ENCODE data around the gene RBM4B.
A peak's percentile ranks its signal among the peaks of the same experiment; 100 is the strongest.
"Not testable (repeated sequence)": the region's sequence is repeated elsewhere in the genome, so short reads cannot be mapped to it uniquely, and the experiment has no call there.

The RBM4B gene

GRCh38 chr11:66677599-66678375, at the start of gene RBM4B:
TSS of gene RBM4B (minus strand) at chr11:66677887. CDS start at chr11:66677079, 808 bp downstream.
- DNase-seq (ENCODE audit: extremely low spot score) = peak; percentile 98
- no peak for TF ChIP-seq CTCF (IDR thresholded peaks at IDR 0.05; ENCODE audit: control extremely low read depth, extremely low read depth, low read depth, missing control alignments)
- ChIA-PET POLR2A (interaction anchor here (0.6 to 2.2 kb wide), 15 partner anchors 18 to 366 kb away, joined by 3 to 12 read pairs (median 3); partner anchors contain the start of genes ACTN3, CCDC87, DPP3 and RBM14), CTCF (interaction anchor here (0.6 to 4.8 kb wide), 64 partner anchors 8 to 291 kb away, joined by 3 to 103 read pairs (median 5); partner anchors contain the start of genes ACTN3, BBS1, CCDC87 and CCS)

GRCh38 chr11:66725647-66726046, 48.0 kb upstream of the RBM4B start:
- DNase-seq (ENCODE audit: extremely low spot score) = no peak
- ChIA-PET POLR2A (interaction anchor here (0.6 to 1.1 kb wide), 2 partner anchors 118 to 461 kb away, joined by 3 to 8 read pairs; no protein-coding TSS in a partner anchor), CTCF (interaction anchor here (1.0 to 2.2 kb wide), 8 partner anchors 16 to 112 kb away, joined by 3 to 8 read pairs (median 4); partner anchors contain the start of gene RBM4B)
- TF ChIP-seq CTCF (IDR thresholded peaks at IDR 0.05; ENCODE audit: control extremely low read depth, extremely low read depth, low read depth, missing control alignments) = no peak

- CTCF ChIA-PET = interaction anchor here (1.0 to 2.2 kb wide), 7 partner anchors 17 to 113 kb away, joined by 3 to 8 read pairs (median 4); no protein-coding TSS in a partner anchor
Measured at GRCh38 chr11:66725114-66725513, 47.4 kb upstream of the RBM4B start.

GRCh38 chr11:66724167-66724566, 46.5 kb upstream of the RBM4B start:
- POLR2A ChIA-PET; DNase-seq (ENCODE audit: extremely low spot score): not testable (repeated sequence)
- CTCF ChIA-PET = interaction anchor here (1.1 to 1.5 kb wide), 4 partner anchors 29 to 84 kb away, joined by 3 to 4 read pairs (median 4); no protein-coding TSS in a partner anchor

More at GRCh38 chr11:66725114-66725513, 47.4 kb upstream of the RBM4B start:
- TF ChIP-seq CTCF (IDR thresholded peaks at IDR 0.05; ENCODE audit: control extremely low read depth, extremely low read depth, low read depth, missing control alignments) = no peak
- POLR2A ChIA-PET = interaction anchor here (0.6 to 1.1 kb wide), 2 partner anchors 119 to 460 kb away, joined by 3 to 8 read pairs; no protein-coding TSS in a partner anchor
- no peak for DNase-seq (ENCODE audit: extremely low spot score)

- ChIA-PET CTCF (interaction anchor here (1.1 to 1.5 kb wide), 3 partner anchors 29 to 84 kb away, joined by 3 to 4 read pairs (median 3); no protein-coding TSS in a partner anchor), POLR2A (no interaction called here)
- TF ChIP-seq CTCF (IDR thresholded peaks at IDR 0.05; ENCODE audit: control extremely low read depth, extremely low read depth, low read depth, missing control alignments) = no peak
- no peak for DNase-seq (ENCODE audit: extremely low spot score)
Measured at GRCh38 chr11:66723693-66724092, 46.0 kb upstream of the RBM4B start.

GRCh38 chr11:66722745-66723651, 45.3 kb upstream of the RBM4B start:
- POLR2A ChIA-PET = no interaction called here

More at GRCh38 chr11:66722745-66723651, 45.3 kb upstream of the RBM4B start:
- no peak for DNase-seq (ENCODE audit: extremely low spot score)
- CTCF ChIA-PET = interaction anchor here (1.1 to 1.5 kb wide), 3 partner anchors 28 to 85 kb away, joined by 3 to 4 read pairs (median 3); no protein-coding TSS in a partner anchor
- TF ChIP-seq CTCF (IDR thresholded peaks at IDR 0.05; ENCODE audit: control extremely low read depth, extremely low read depth, low read depth, missing control alignments) = no peak

Data from GM10248 (cell line).